Measurements from ENCODE around the gene SLFN11. TPM values are rescaled to one million over a fixed set of nuclear protein-coding genes. Genes with fewer than 3 reads are reported as not detected.
A peak's percentile ranks its signal among the peaks of the same experiment; 100 is the strongest.
"Not testable (repeated sequence)": the region's sequence is repeated elsewhere in the genome, so short reads cannot be mapped to it uniquely, and the experiment has no call there.

The SLFN11 gene
- total RNA-seq, 1 experiment from 2014 or later, result 7.5 TPM

- no peaks in the 10 kb centered on the region for H3K79me2 ChIP-seq (ENCODE audit: low read length)
- no peaks in the 10 kb centered on the region for H3K36me3 ChIP-seq (ENCODE audit: low read depth, low read length)
- no peaks in the 10 kb centered on the region for H3K9me3 ChIP-seq (ENCODE audit: low read length)
- no peaks in the 10 kb centered on the region for H3K9me2 ChIP-seq (replicated peaks; ENCODE audit: low read length)
- BruUV-seq (replicated peaks), result no TSS peak
- H3K9ac ChIP-seq (ENCODE audit: low read length), result no peak overlapping the region
- H3K27ac ChIP-seq (ENCODE audit: low read length), result no peak overlapping the region
- ChIA-PET POLR2A (ENCODE audit: unreplicated experiment) (no interaction called here), CTCF (no interaction called here)
- no peaks in the 10 kb centered on the region for H3K27me3 ChIP-seq (ENCODE audit: low read length)
- DNase-seq (peak; percentile 39), ATAC-seq (no peak)
- H3K4me2 ChIP-seq (ENCODE audit: low read length), result no peak overlapping the region
- H3K4me3 ChIP-seq (ENCODE audit: low read length), result no peak overlapping the region
- no peaks in the 10 kb centered on the region for H3K4me1 ChIP-seq (ENCODE audit: insufficient read depth, low read length)
- H2AFZ ChIP-seq (ENCODE audit: low read length), result no peak overlapping the region
- no peaks in the 10 kb centered on the region for H4K20me1 ChIP-seq (ENCODE audit: low read length)
- TF ChIP-seq CTCF (conservative IDR thresholded peaks at IDR 0.05; ENCODE audit: low read depth, low read length) (no peak), EZH2phosphoT487 (IDR thresholded peaks at IDR 0.05; ENCODE audit: borderline replicate concordance, low read length) (no peak)
- no peaks in the 10 kb centered on the region for H3F3A ChIP-seq (ENCODE audit: low read length, unreplicated experiment)
- intact Hi-C loops (cut with micrococcal nuclease), result no loop called here
These were observed 30.9 kb upstream of the SLFN11 start for GRCh38 chr17:35404360-35404759.

- ATAC-seq; CTCF ChIA-PET; BruUV-seq (replicated peaks); DNase-seq; H4K20me1 ChIP-seq (ENCODE audit: low read length); H3K9me3 ChIP-seq (ENCODE audit: low read length); H3F3A ChIP-seq (ENCODE audit: low read length, unreplicated experiment); H2AFZ ChIP-seq (ENCODE audit: low read length); H3K79me2 ChIP-seq (ENCODE audit: low read length); H3K4me1 ChIP-seq (ENCODE audit: insufficient read depth, low read length); H3K27ac ChIP-seq (ENCODE audit: low read length); intact Hi-C loops (cut with micrococcal nuclease); H3K9me2 ChIP-seq (replicated peaks; ENCODE audit: low read length); H3K9ac ChIP-seq (ENCODE audit: low read length); H3K4me2 ChIP-seq (ENCODE audit: low read length); H3K27me3 ChIP-seq (ENCODE audit: low read length); POLR2A ChIA-PET (ENCODE audit: unreplicated experiment); H3K4me3 ChIP-seq (ENCODE audit: low read length); H3K36me3 ChIP-seq (ENCODE audit: low read depth, low read length): not testable (repeated sequence)
These were observed 20.4 kb upstream of the SLFN11 start for GRCh38 chr17:35393783-35394182.

- ChIA-PET POLR2A (ENCODE audit: unreplicated experiment) (no interaction called here), CTCF (no interaction called here)
- Histone ChIP-seq H3K4me3 (ENCODE audit: low read length) (no peak overlapping the region), H3K9me3 (ENCODE audit: low read length) (no peaks in the 10 kb centered on the region), H3F3A (ENCODE audit: low read length, unreplicated experiment) (no peaks in the 10 kb centered on the region), H3K9ac (ENCODE audit: low read length) (no peak overlapping the region), H3K27ac (ENCODE audit: low read length) (no peak overlapping the region), H3K4me2 (ENCODE audit: low read length) (no peak overlapping the region), H3K4me1 (ENCODE audit: insufficient read depth, low read length) (no peaks in the 10 kb centered on the region), H3K27me3 (ENCODE audit: low read length) (no peaks in the 10 kb centered on the region), H3K79me2 (ENCODE audit: low read length) (no peaks in the 10 kb centered on the region), H3K36me3 (ENCODE audit: low read depth, low read length) (no peaks in the 10 kb centered on the region), H3K9me2 (replicated peaks; ENCODE audit: low read length) (no peaks in the 10 kb centered on the region), H4K20me1 (ENCODE audit: low read length) (no peaks in the 10 kb centered on the region), H2AFZ (ENCODE audit: low read length) (no peak overlapping the region)
- ATAC-seq (no peak), DNase-seq (no peak)
- no TSS peak for BruUV-seq (replicated peaks)
- intact Hi-C loops (cut with micrococcal nuclease), result no loop called here
- TF ChIP-seq EZH2phosphoT487 (IDR thresholded peaks at IDR 0.05; ENCODE audit: borderline replicate concordance, low read length), result no peak
- TF ChIP-seq EZH2 (IDR thresholded peaks at IDR 0.05; ENCODE audit: low read length, unreplicated experiment), result no peak
- no peak for TF ChIP-seq CTCF (conservative IDR thresholded peaks at IDR 0.05; ENCODE audit: low read depth, low read length)
These were observed 17.2 kb upstream of the SLFN11 start for GRCh38 chr17:35390663-35391062.
